ENCODE measurements around the gene GALM.

DNA sequence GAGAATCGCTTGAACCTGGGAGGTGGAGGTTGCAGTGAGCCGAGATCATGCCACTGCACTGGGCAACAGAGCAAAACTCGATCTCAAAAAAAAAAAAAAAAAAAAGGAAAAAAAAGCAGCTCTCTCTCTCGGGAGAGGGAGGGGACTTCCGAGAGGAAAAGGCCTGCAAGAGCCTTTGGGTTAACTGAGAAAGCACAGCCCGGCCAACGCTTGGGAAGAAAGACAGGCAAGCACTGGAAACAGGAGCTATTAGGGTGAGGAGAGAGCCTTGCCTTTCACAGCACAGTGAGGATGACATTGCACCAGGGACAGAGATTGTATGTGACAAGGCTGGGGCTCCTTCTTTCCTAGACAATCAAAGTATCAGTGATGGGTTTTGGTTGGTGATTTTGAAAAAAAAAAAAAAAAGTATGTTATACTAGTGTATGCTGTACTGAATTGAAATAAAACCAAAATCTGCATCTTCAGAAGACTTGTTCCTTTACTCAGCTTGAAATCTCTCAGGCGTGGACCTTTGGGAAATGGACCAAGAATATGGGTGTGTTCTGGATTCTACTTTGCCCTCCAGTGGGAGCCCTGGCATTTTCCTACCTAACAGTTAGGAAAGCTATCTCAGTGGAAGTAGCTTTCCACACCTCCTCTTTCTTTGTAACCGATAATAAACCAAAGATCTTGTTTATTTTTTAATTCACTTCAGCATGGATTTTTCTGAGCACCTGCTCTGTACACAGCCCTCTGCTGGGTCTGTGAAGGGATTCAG is 68.6 kb downstream of the GALM start:
- TF ChIP-seq ATF3 (IDR thresholded peaks at IDR 0.05; ENCODE audit: borderline replicate concordance, extremely low read depth, low read depth, low read length) (no peak), REST (IDR thresholded peaks at IDR 0.05; ENCODE audit: low read depth, low read length) (no peak), LARP7 (IDR thresholded peaks at IDR 0.05) (no peak), CTCF (IDR thresholded peaks at IDR 0.05 in 2 of 3, conservative IDR thresholded peaks at IDR 0.05 in 1 of 3; ENCODE audit: control insufficient read depth in 2 of 3, extremely low read depth in 1 of 3, insufficient read depth in 1 of 3, low read depth in 3 of 3, low read length in 3 of 3) (no peak), FOXK2 (IDR thresholded peaks at IDR 0.05) (no peak), POLR2A (IDR thresholded peaks at IDR 0.05; ENCODE audit: low read depth, low read length) (no peak), EP300 (IDR thresholded peaks at IDR 0.05; ENCODE audit: borderline replicate concordance in 1 of 2, control insufficient read depth in 1 of 2, low read depth in 2 of 2, low read length in 2 of 2) (no peak), SUZ12 (IDR thresholded peaks at IDR 0.05; ENCODE audit: unreplicated experiment) (no peak), ZZZ3 (IDR thresholded peaks at IDR 0.05; ENCODE audit: control insufficient read depth, insufficient read length, low read depth) (no peak), NFXL1 (IDR thresholded peaks at IDR 0.05; ENCODE audit: borderline replicate concordance) (no peak), ZSCAN29 (IDR thresholded peaks at IDR 0.05) (no peak), ATF2 (IDR thresholded peaks at IDR 0.05; ENCODE audit: low read length) (no peak)
